Left ventricle myocardium inferior (tissue), 1 donor: ENCODE measurements around the gene CMTM6. TPM values are rescaled to one million over a fixed set of nuclear protein-coding genes. Genes with fewer than 3 reads are reported as not detected.

Source experiments
- DNase-seq: peaks from one replicate; pipeline ENCODE4 v3.0.0-alpha.2; 2020
- H3K27ac ChIP-seq: fragments of 200-600 bp; replicated peaks from 2 replicates; pipeline ENCODE4 v1.8.0; 2021
- H3K27me3 ChIP-seq: fragments of 200-600 bp; 2 replicates; pipeline ENCODE4 v1.8.0; 2021; ENCODE audit warnings: low read depth
- H3K36me3 ChIP-seq: fragments of 200-600 bp; 2 replicates; pipeline ENCODE4 v1.8.0; 2021
- H3K4me1 ChIP-seq: fragments of 200-600 bp; 2 replicates; pipeline ENCODE4 v1.8.0; 2021
- H3K4me3 ChIP-seq: fragments of 200-600 bp; 2 replicates; pipeline ENCODE4 v1.8.0; 2021; ENCODE audit warnings: mild to moderate bottlenecking, moderate library complexity
- H3K9me3 ChIP-seq: fragments of 200-600 bp; replicated peaks from 2 replicates; pipeline ENCODE4 v1.8.0; 2021
- CTCF ChIP-seq: fragments of 200-600 bp; IDR thresholded peaks from 2 replicates; pipeline ENCODE4 v1.8.0; 2021; ENCODE audit warnings: antibody characterized with exemption, mild to moderate bottlenecking, borderline replicate concordance
- intact Hi-C: fragments of 100-400 bp; cut with micrococcal nuclease; formaldehyde crosslinking; loops from one replicate; pipeline ENCODE4 v1.11.0; 2022
- total RNA-seq: library from RNA; stranded (reverse); fragmentation: NEBNext Ultra II Directional; extraction: Animal tissue kit (Norgen Biotek cat#: 25700); gene quantifications from one replicate; pipeline ENCODE4 v1.2.1, GENCODE V29; 2021
- donor health status: DM: no; HTN: yes; CAD: no; lungs with severe emphysema.

CMTM6 gene
- total RNA-seq, 1 donor from 2014 or later: 10.9 TPM

- no peaks in the 10 kb centered on the region for H3K9me3 ChIP-seq
- no peak for TF ChIP-seq CTCF
- intact Hi-C loops: no loop called here
- no peaks in the 10 kb centered on the region for H3K4me1 ChIP-seq
- H3K27ac ChIP-seq: no peak overlapping the region
- DNase-seq: no peak
- no peaks in the 10 kb centered on the region for H3K27me3 ChIP-seq
- H3K36me3 ChIP-seq: peaks cover 6% of the 10 kb centered on the region
- H3K4me3 ChIP-seq: no peak overlapping the region
Measured at GRCh38 chr3:32450992-32451659, 51.5 kb downstream of the CMTM6 start.

GRCh38 chr3:32450426-32450825, 52.2 kb downstream of the CMTM6 start:
- no peak for DNase-seq
- TF ChIP-seq CTCF: no peak
- H3K4me3 ChIP-seq: no peak overlapping the region
- no peaks in the 10 kb centered on the region for H3K9me3 ChIP-seq
- H3K27ac ChIP-seq: no peak overlapping the region
- H3K4me1 ChIP-seq: no peaks in the 10 kb centered on the region
- H3K36me3 ChIP-seq: peaks cover 6% of the 10 kb centered on the region
- intact Hi-C loops: no loop called here
- no peaks in the 10 kb centered on the region for H3K27me3 ChIP-seq

GRCh38 chr3:32449691-32450090, 53.0 kb downstream of the CMTM6 start:
- intact Hi-C loops: no loop called here
- Histone ChIP-seq H3K9me3 (no peaks in the 10 kb centered on the region), H3K36me3 (peaks cover 6% of the 10 kb centered on the region)

GRCh38 chr3:32448686-32449474, 53.8 kb downstream of the CMTM6 start:
- Histone ChIP-seq H3K4me1 (no peaks in the 10 kb centered on the region), H3K27ac (no peak overlapping the region), H3K36me3 (peaks cover under 1% of the 10 kb centered on the region), H3K27me3 (no peaks in the 10 kb centered on the region), H3K9me3 (no peaks in the 10 kb centered on the region), H3K4me3 (no peak overlapping the region)
- no peak for TF ChIP-seq CTCF
- intact Hi-C loops: no loop called here
- DNase-seq: no peak

More at GRCh38 chr3:32449691-32450090, 53.0 kb downstream of the CMTM6 start:
- no peak overlapping the region for H3K4me3 ChIP-seq
- H3K4me1 ChIP-seq: no peaks in the 10 kb centered on the region
- TF ChIP-seq CTCF: no peak
- H3K27ac ChIP-seq: no peak overlapping the region
- no peak for DNase-seq
- no peaks in the 10 kb centered on the region for H3K27me3 ChIP-seq

GRCh38 chr3:32447865-32448400, 54.7 kb downstream of the CMTM6 start:
- Histone ChIP-seq H3K27me3 (no peaks in the 10 kb centered on the region), H3K4me3 (no peak overlapping the region), H3K27ac (no peak overlapping the region), H3K36me3 (no peaks in the 10 kb centered on the region), H3K4me1 (no peaks in the 10 kb centered on the region), H3K9me3 (no peaks in the 10 kb centered on the region)
- intact Hi-C loops: no loop called here
- DNase-seq: no peak
- TF ChIP-seq CTCF: no peak
